Activated CD4-positive, alpha-beta T cell treated with anti-CD3 and anti-CD28 coated beads, Interleukin-10, Interleukin-2, amounts not matched to agents 100 ng/mL and 50 ng/mL, durations not matched to agents 16 hours and 8 hours (primary cell): ENCODE results near the gene SEMA3C.

Experiments
- DNase-seq: peaks from one replicate; pipeline ENCODE4 v3.0.0-alpha.2; 2020

Gene SEMA3C

GRCh38 chr7:80924090-80924489 is 5.2 kb upstream of the SEMA3C start:
- no peak for DNase-seq

- no peak for DNase-seq
These were observed 4.4 kb upstream of the SEMA3C start for GRCh38 chr7:80923211-80923612.

- no peak for DNase-seq
These were observed 3.6 kb upstream of the SEMA3C start for GRCh38 chr7:80922253-80923049.

GRCh38 chr7:80921130-80921529 is 2.3 kb upstream of the SEMA3C start:
- no peak for DNase-seq

- peak; percentile 44 for DNase-seq
These were observed 452 bp downstream of the SEMA3C start for GRCh38 chr7:80918399-80918798.

- no peak for DNase-seq
These were observed 1.8 kb downstream of the SEMA3C start for GRCh38 chr7:80916770-80917741.

- DNase-seq = no peak
These were observed 8.6 kb downstream of the SEMA3C start for GRCh38 chr7:80910228-80910627.

GRCh38 chr7:80908360-80908797 is 10.5 kb downstream of the SEMA3C start:
- no peak for DNase-seq

- DNase-seq = no peak
These were observed 11.2 kb downstream of the SEMA3C start for GRCh38 chr7:80907612-80908011.

- DNase-seq = no peak
These were observed 11.7 kb downstream of the SEMA3C start for GRCh38 chr7:80907141-80907601.

- no peak for DNase-seq
These were observed 13.5 kb downstream of the SEMA3C start for GRCh38 chr7:80905334-80905733.

GRCh38 chr7:80902716-80903308 is 16.0 kb downstream of the SEMA3C start:
- DNase-seq = no peak

GRCh38 chr7:80902019-80902418 is 16.8 kb downstream of the SEMA3C start:
- no peak for DNase-seq

GRCh38 chr7:80900583-80901576 is 18.0 kb downstream of the SEMA3C start:
- no peak for DNase-seq

GRCh38 chr7:80896906-80897598 is 21.8 kb downstream of the SEMA3C start:
- no peak for DNase-seq

- no peak for DNase-seq
These were observed 23.8 kb downstream of the SEMA3C start for GRCh38 chr7:80895056-80895455.

- DNase-seq = no peak
These were observed 27.6 kb downstream of the SEMA3C start for GRCh38 chr7:80891259-80891544.

GRCh38 chr7:80890426-80891258 is 28.2 kb downstream of the SEMA3C start:
- no peak for DNase-seq

GRCh38 chr7:80889525-80889924 is 29.3 kb downstream of the SEMA3C start:
- no peak for DNase-seq

- DNase-seq = no peak
These were observed 33.1 kb downstream of the SEMA3C start for GRCh38 chr7:80885757-80886156.
